DMS153 treated with DMSO at 0.1 percent for 48 hours (cell line): ENCODE measurements around the gene ARNT2.

ENCODE experiments used
- DNase-seq: peaks from one replicate; lab custom pipeline; 2025; ENCODE audit not compliant: unreplicated experiment; lab: John Stamatoyannopoulos, UW

ARNT2 gene

GRCh38 chr15:80590761-80591355 lies 186.7 kb downstream of the ARNT2 start:
- no peak for DNase-seq

DNA sequence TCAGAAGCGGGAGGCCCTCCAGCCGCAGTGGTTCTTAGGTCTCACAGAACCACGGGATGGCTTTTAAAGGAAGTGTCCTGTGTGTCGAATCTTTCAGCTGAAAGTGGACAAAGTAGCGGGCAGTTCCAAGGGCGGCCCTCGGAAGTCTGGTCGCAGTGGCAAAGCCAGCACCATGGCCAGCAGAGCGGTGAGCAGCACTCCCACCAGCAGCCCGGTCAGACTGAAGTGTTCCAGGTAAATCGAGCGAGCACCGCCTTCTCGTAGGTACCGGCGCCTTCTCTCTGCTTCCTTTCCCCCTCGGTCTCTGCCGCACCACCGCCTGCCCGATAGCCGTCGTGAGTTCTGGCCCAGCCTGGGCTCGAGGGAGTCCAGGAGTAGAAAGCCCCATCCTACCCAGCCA lies 187.3 kb downstream of the ARNT2 start:
- no peak for DNase-seq

DNA sequence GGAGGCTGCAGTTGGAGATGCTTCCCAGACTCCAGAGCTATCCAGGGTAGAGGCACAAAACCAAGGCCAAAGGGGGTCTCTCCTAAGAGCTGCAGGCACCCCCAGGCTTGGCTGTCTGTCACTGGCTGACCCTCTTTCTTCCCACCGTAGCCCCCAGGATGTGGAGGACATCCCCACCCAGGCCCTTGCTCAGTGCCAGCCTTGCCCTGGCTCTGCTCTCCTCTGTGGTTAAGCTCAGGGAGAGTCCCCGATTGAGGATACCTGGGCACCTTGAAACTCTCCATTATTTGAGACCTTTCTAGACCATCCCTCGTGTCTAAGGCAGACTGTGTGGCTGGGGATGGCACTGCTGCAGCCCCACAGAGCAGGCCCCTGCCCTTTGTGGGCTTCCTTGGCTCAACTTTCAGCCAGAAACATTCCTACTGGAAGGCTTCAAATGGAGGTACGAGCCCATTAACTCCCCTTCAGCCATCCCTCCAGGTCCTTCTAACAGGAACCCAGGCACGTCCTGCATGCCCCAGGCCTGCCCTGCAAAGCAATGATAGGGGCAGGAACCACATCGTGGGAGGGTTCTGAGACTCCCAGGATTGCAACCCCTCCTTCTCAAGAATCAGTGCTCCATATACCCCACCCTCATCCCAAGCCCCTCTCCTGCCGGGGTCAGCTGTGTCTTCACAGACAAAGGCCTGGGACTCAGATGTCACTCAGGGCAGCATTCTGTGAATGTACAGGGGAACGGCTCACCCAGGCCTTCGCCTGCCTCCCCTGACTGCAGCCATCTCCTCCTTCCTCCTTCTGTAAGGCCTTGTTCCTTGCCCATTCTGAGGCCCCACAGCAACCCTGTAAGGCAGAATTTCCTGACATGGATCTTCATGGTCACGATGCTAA lies 188.0 kb downstream of the ARNT2 start:
- DNase-seq, result no peak

- no peak for DNase-seq
Measured at GRCh38 chr15:80593486-80594030, 189.4 kb downstream of the ARNT2 start.

GRCh38 chr15:80594091-80594889 lies 190.1 kb downstream of the ARNT2 start:
- DNase-seq, result no peak

DNA sequence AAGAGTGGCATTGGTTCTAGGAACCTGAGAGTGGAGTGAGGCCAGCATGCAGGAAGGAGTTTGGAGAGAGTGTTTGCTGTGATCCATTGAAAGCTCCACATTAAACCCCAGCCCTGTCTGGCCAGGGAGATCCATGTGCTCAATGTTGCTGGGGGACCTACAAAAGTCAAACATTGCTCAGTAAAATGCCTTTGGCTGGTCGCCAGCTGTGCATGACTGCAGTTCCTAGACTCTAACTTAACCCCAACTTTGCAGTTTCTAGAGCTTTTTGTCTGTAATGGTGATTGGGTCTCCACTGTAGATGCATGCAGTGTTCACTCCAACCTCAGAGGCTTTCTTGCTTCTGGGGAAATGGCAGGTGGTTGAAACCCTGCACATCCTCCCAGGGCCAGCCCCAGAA lies 191.2 kb downstream of the ARNT2 start:
- DNase-seq, result no peak

GRCh38 chr15:80596521-80596976 lies 192.4 kb downstream of the ARNT2 start:
- DNase-seq, result no peak

- no peak for DNase-seq
Measured at GRCh38 chr15:80597076-80597475, 192.9 kb downstream of the ARNT2 start.

DNA sequence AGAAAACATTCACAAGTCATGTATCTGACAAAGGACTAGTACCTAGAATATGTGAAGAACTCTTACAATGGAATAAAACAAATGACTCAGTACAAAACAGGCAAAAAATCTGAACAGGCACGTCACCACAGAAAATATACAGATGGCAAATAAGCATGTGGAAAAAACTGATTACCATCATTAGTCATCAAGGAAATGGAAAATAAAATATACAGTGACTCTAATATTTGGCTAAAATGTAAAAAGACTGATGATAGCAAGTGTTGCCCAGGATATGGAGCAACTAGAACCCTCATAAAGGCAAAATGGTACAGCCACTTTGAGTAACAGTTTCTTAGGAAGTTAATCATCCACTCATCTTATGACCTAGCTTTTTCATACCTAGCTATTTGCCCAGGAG lies 195.2 kb downstream of the ARNT2 start:
- no peak for DNase-seq

DNA sequence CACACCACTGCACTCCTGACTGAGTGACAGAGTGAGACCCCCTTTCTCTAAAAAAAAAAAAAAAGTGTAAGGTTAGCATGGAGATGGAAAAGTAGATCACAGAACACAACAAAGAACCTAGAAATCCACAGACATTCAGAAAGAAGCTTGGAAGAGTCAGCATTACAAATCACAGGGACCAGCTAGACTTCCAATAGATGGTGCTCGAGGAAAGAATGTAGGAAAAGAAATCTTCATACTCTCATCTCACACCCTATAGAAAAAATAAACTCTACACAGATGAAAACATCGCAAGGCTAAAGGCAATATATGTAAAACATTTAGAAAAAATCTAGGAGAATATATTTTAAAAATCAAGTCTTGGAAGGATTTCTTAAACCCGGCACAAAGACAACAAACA lies 196.4 kb downstream of the ARNT2 start:
- no peak for DNase-seq

- no peak for DNase-seq
Measured at GRCh38 chr15:80601256-80601655, 197.1 kb downstream of the ARNT2 start.

DNA sequence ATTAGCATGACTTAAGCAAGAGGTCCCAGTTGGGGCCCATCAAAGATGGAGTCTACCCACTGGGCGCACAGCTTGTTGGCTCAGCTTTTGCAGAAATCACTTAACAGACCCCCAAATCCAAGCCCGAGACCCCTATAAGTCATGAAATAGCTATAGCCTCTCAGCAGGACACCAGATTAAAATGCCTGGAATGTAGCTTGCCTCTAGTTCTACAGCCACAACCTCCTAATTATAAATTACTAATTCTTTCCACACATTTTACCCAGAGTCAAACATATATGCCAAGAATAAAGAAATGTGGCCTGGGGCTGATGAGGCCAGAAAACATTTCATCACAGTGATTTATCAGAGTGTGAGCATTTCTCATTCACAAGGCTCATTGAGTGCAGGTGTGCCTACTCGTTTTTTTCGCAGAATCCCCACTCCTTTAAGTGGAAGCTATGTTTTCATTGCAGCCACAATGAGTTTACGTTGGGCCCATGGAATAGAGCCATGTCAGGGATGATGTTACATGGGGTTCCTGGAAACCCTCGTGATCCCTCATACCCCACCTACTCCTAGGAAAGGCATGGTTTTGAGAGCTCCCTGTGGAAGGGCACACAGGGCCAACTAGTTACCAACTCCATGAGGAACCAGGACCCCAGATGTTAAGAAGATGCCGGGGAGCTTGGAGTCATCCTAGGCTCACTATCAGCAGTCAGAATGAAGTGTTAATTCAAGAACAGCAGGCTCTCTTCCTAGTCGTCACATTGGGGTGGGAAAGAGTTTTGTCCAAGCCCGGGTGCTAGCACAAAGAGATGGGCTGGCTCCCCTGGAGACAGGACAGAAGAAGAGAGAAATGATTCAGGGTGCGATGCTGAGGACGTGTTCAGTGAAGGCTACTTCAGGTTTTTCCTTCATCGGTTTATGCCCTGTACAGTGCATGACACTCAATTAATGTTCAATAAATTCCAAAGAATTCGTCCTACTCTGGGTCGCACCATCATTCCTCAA lies 200.7 kb downstream of the ARNT2 start:
- DNase-seq, result no peak

GRCh38 chr15:80605591-80606150 lies 201.5 kb downstream of the ARNT2 start:
- no peak for DNase-seq

GRCh38 chr15:80606511-80607071 lies 202.4 kb downstream of the ARNT2 start:
- no peak for DNase-seq

- DNase-seq, result no peak
Measured at GRCh38 chr15:80607287-80607980, 203.3 kb downstream of the ARNT2 start.

- DNase-seq, result no peak
Measured at GRCh38 chr15:80608688-80609087, 204.5 kb downstream of the ARNT2 start.

DNA sequence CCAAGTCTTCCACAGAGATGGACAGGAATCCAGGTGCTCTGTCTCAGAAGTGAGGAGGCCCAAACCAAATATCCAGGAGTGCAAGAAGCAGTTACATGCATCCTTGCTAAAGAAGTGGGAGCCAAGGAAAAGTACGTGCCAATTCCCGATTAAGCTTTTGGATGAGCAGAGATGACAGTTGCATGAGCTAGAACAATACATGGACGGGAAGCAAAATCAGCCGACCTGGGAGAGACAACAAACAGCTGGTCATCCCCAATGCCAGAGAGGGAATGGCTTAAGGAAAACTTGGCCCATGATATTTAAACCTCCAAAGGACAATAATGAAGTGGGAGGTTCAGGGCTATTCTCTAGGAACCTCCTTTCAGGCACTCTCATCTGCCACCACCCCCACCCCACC lies 204.9 kb downstream of the ARNT2 start:
- DNase-seq, result no peak

- DNase-seq, result peak; percentile 2
Measured at GRCh38 chr15:80609512-80609946, 205.3 kb downstream of the ARNT2 start.

- DNase-seq, result no peak
Measured at GRCh38 chr15:80611543-80612080, 207.4 kb downstream of the ARNT2 start.
